CD4-positive, CD25-positive, alpha-beta regulatory T cell (primary cell): ENCODE results near the gene SPTB. TPM values are rescaled to one million over a fixed set of nuclear protein-coding genes. Genes with fewer than 3 reads are reported as not detected.

Experiments
- ATAC-seq, 2 donors: fragments of 150-1000 bp; cut with Tn5 transposase; one replicate each; pipeline ENCODE4 v1.10.0; 2021; ENCODE audit warnings: low read depth in 2 of 2, moderate number of reproducible peaks in 2 of 2, moderate library complexity in 1 of 2
- DNase-seq, 3 donors: peaks; one replicate each; pipeline versions ENCODE4 v3.0.0 to v3.0.0-alpha.2; 2012 to 2022; ENCODE audit warnings: mixed read lengths in 1 of 3
- H3K27ac ChIP-seq: one replicate; pipeline ENCODE4 v1.7.0; 2013; ENCODE audit warnings: mild to moderate bottlenecking, low read length; ENCODE audit not compliant: insufficient read depth, poor library complexity, severe bottlenecking
- H3K27me3 ChIP-seq: one replicate; pipeline ENCODE4 v1.7.0; 2013; ENCODE audit warnings: low read length; ENCODE audit not compliant: control insufficient read depth, insufficient read depth
- H3K36me3 ChIP-seq: one replicate; pipeline ENCODE4 v1.7.0; 2013; ENCODE audit warnings: mild to moderate bottlenecking, low read length, moderate library complexity; ENCODE audit not compliant: control insufficient read depth, insufficient read depth
- H3K4me1 ChIP-seq: 2 replicates; pipeline ENCODE4 v1.7.0; 2013; ENCODE audit warnings: mild to moderate bottlenecking, low read length; ENCODE audit not compliant: insufficient read depth, control insufficient read depth, poor library complexity, severe bottlenecking
- H3K4me3 ChIP-seq: one replicate; pipeline ENCODE4 v1.7.0; 2013; ENCODE audit warnings: low read depth, mild to moderate bottlenecking, low read length, moderate library complexity
- H3K9me3 ChIP-seq, 2 experiments: 1 replicate in 1 of 2; 2 replicates in 1 of 2; pipeline ENCODE4 v1.7.0; 2013; ENCODE audit warnings: low read length in 2 of 2, mild to moderate bottlenecking in 1 of 2, moderate library complexity in 1 of 2; ENCODE audit not compliant: control insufficient read depth in 2 of 2
- H3K27ac Mint-ChIP-seq, 3 donors: one replicate each; pipeline ENCODE4 v1.8.0; 2020 to 2022; ENCODE audit warnings: mild to moderate bottlenecking in 3 of 3, mixed read lengths in 3 of 3, moderate library complexity in 2 of 3
- H3K27me3 Mint-ChIP-seq: one replicate; pipeline ENCODE4 v1.8.0; 2022; ENCODE audit warnings: mild to moderate bottlenecking, mixed read lengths
- H3K36me3 Mint-ChIP-seq: one replicate; pipeline ENCODE4 v1.8.0; 2020; ENCODE audit warnings: mixed read lengths
- H3K4me1 Mint-ChIP-seq, 4 donors: one replicate each; pipeline ENCODE4 v1.8.0; 2020 to 2022; ENCODE audit warnings: mixed read lengths in 4 of 4, mild to moderate bottlenecking in 1 of 4
- H3K4me3 Mint-ChIP-seq, 4 donors: one replicate each; pipeline ENCODE4 v1.8.0; 2020 to 2022; ENCODE audit warnings: mild to moderate bottlenecking in 4 of 4, mixed read lengths in 4 of 4, moderate library complexity in 3 of 4
- H3K9me3 Mint-ChIP-seq, 7 donors: one replicate each; pipeline ENCODE4 v1.8.0; 2020 to 2022; ENCODE audit warnings: mixed read lengths in 7 of 7, mild to moderate bottlenecking in 3 of 7, moderate library complexity in 2 of 7
- polyA plus RNA-seq, 4 donors: library from polyadenylated mRNA; unstranded; fragments of 300-500 nt; fragmentation: Illumina TruSeq; gene quantifications; one replicate each; pipeline ENCODE4 v1.2.3, GENCODE V29; 2021
- total RNA-seq: library from RNA; stranded (reverse); gene quantifications from one replicate; pipeline ENCODE4 v1.2.3, GENCODE V29; 2022

Gene SPTB
- total and polyA plus RNA-seq, 5 donors from 2014 or later, result 0.11 to 0.91 (median 0.24) TPM; not detected in 1

DNA sequence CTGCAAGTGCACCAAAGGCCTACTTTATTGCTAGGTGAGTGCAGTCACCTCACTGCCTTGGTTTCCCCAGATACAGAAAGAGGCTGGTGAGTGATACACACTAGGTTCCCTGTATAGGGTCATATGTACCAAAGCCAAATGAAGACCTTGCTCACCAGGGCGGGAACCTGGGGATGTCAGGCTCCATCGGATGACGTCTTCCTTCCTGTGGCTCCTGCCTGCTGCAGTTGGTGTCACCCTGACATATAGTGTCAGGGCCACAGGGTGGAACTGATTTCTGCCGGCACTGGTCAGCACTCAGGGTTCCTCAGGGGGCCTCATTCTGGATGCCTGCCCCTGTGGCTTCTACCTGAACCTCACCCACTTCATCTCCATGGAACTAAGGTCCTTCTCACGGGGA lies 132.4 kb downstream of the SPTB start:
- H3K27ac Mint-ChIP-seq, result no peak overlapping the region

DNA sequence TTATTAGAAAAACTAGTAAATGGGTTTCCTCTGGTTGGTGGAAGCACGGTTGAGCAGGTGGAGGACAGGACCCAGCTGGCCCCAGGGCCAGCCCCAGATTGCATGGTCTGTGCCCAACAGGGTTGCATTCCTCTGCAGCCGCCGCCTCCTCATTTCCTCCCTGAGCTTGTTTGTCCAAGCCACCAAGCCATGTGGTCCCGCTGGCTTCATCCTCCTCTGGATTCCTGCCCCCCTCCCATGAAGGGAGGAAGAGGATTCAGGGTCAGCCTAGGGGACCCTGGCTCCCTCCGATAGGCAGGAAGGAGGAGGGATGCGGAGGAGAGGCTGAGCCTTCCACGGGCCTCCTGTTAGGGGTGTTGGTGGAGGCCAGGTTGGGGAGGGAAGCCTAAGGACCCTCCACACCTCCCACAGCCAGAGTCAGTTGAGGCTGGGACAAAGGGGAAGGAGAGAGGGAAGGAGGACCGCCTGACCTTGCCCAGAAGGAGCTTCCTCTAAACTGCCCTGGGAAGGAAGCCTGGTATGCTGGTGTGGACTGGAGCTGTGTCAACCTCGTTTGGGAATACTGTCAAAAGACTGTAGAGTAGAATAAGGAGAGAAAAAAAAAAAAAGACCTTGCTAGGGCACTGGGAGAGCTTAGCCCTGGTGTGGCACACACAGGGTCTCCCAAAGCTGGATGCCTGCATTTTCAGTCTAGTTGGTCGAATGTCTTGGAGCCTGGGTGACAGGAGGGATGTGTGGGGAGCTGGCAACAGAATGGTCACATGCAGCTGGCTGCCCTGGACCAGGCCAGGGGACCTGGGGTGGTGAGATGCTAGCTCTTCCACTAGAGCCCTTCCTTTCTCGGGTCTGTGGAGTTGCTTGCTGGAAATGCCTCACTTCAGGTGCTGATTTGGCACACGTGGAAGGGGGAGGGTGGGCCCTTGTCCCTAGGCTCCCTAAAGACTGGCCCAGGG lies 133.1 kb downstream of the SPTB start:
- ATAC-seq, result no peak
- H3K4me3 ChIP-seq, result no peak overlapping the region

More for the DNA sequence above, 132.4 kb downstream of the SPTB start:
- Histone ChIP-seq H3K4me1 (no peaks in the 10 kb centered on the region), H3K9me3 (no peaks in the 10 kb centered on the region), H3K36me3 (peaks cover 6% of the 10 kb centered on the region), H3K4me3 (no peak overlapping the region), H3K27me3 (no peaks in the 10 kb centered on the region), H3K27ac (no peak overlapping the region)
- ATAC-seq, result no peak
- Mint-ChIP-seq H3K4me3 (no peak overlapping the region), H3K9me3 (peaks cover 0 to 3% (median 0%) of the 10 kb centered on the region in 7 donors), H3K27me3 (no peaks in the 10 kb centered on the region), H3K36me3 (peaks cover 3% of the 10 kb centered on the region), H3K4me1 (peaks cover 0 to 11% (median 6%) of the 10 kb centered on the region in 4 donors)
- no peak for DNase-seq

DNA sequence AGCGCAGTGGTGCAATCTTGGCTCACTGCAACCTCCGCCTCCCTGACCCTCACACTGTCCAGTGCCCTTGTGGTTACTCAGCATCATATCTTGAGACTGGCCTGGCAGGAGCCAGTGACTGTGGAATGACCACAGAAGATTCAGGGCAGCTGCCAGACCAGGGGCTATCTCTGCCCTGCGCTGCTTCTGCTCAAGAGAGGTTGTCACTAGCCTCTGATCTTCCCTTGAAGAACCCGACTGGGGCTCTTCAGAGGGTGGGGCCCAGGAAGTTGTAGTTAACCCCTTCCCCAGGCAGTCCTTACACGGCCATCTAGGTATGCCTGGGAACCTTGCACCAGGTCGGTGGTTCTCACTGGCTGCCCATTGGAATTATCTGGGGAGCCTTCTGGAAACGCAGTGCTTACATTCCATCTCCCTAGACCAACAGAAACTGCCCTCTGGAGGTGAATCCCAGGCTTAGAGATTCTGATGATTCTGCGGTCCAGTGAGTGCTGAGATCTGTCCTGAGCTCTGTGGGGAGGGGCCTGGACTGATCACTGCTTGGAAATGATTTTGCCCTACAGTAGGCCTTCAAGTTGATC lies 134.1 kb downstream of the SPTB start:
- H3K4me1 Mint-ChIP-seq, result peaks cover 0 to 11% (median 6%) of the 10 kb centered on the region in 4 donors
- peaks cover 0 to 3% (median 0%) of the 10 kb centered on the region in 7 donors for H3K9me3 Mint-ChIP-seq
- peak overlapping the region in 1 of 4 donors; percentile 3 for H3K4me3 Mint-ChIP-seq
- Histone ChIP-seq H3K27ac (no peak overlapping the region), H3K4me1 (no peaks in the 10 kb centered on the region), H3K27me3 (no peaks in the 10 kb centered on the region), H3K4me3 (no peak overlapping the region), H3K9me3 (no peaks in the 10 kb centered on the region), H3K36me3 (peaks cover 10% of the 10 kb centered on the region)
- DNase-seq, result no peak
- no peak overlapping the region for H3K27ac Mint-ChIP-seq
- ATAC-seq, result no peak
- no peaks in the 10 kb centered on the region for H3K27me3 Mint-ChIP-seq
- peaks cover 3% of the 10 kb centered on the region for H3K36me3 Mint-ChIP-seq

More for the DNA sequence above, 133.1 kb downstream of the SPTB start:
- Mint-ChIP-seq H3K4me3 (no peak overlapping the region), H3K27me3 (no peaks in the 10 kb centered on the region), H3K4me1 (peaks cover 0 to 11% (median 6%) of the 10 kb centered on the region in 4 donors), H3K9me3 (peaks cover 0 to 3% (median 0%) of the 10 kb centered on the region in 7 donors), H3K36me3 (peaks cover 3% of the 10 kb centered on the region), H3K27ac (peak overlapping the region in 1 of 3 donors; percentile 66)
- H3K27ac ChIP-seq, result no peak overlapping the region
- peaks cover 6% of the 10 kb centered on the region for H3K36me3 ChIP-seq
- no peaks in the 10 kb centered on the region for H3K4me1 ChIP-seq
- H3K9me3 ChIP-seq, result no peaks in the 10 kb centered on the region
- no peak for DNase-seq
- H3K27me3 ChIP-seq, result no peaks in the 10 kb centered on the region

- no peak for ATAC-seq
These were observed 136.6 kb downstream of the SPTB start for GRCh38 chr14:64743061-64743460.

DNA sequence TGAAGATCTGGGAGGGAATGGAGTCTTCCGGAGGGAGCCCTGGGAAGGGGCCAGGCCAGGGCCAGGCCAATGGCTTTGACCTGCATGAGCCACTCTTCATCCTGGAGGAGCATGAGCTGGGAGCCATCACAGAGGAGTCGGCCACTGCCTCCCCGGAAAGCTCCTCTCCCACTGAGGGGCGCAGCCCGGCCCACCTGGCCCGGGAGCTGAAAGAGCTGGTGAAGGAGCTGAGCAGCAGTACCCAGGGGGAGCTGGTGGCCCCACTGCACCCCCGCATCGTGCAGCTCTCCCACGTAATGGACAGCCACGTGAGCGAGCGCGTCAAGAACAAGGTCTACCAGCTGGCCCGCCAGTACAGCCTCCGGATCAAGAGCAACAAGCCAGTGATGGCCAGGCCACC lies 137.7 kb downstream of the SPTB start:
- H3K4me1 Mint-ChIP-seq, result peaks cover 0 to 11% (median 6%) of the 10 kb centered on the region in 4 donors
- H3K4me3 Mint-ChIP-seq, result no peak overlapping the region
- no peak overlapping the region for H3K27ac ChIP-seq
- H3K27me3 Mint-ChIP-seq, result no peaks in the 10 kb centered on the region
- peak overlapping the region in 1 of 3 donors; percentile 46 for H3K27ac Mint-ChIP-seq
- H3K9me3 Mint-ChIP-seq, result peaks cover 0 to 3% (median 0%) of the 10 kb centered on the region in 7 donors
- ATAC-seq, result no peak
- peaks cover 12% of the 10 kb centered on the region for H3K36me3 ChIP-seq
- no peaks in the 10 kb centered on the region for H3K27me3 ChIP-seq
- no peak for DNase-seq
- H3K36me3 Mint-ChIP-seq, result peaks cover 3% of the 10 kb centered on the region
- H3K4me1 ChIP-seq, result no peaks in the 10 kb centered on the region
- H3K9me3 ChIP-seq, result no peaks in the 10 kb centered on the region
- H3K4me3 ChIP-seq, result no peak overlapping the region

More at GRCh38 chr14:64743061-64743460, 136.6 kb downstream of the SPTB start:
- H3K4me3 Mint-ChIP-seq, result no peak overlapping the region
- Histone ChIP-seq H3K27ac (no peak overlapping the region), H3K4me3 (no peak overlapping the region), H3K36me3 (peaks cover 12% of the 10 kb centered on the region), H3K9me3 (no peaks in the 10 kb centered on the region), H3K27me3 (no peaks in the 10 kb centered on the region), H3K4me1 (no peaks in the 10 kb centered on the region)
- peaks cover 0 to 11% (median 6%) of the 10 kb centered on the region in 4 donors for H3K4me1 Mint-ChIP-seq
- peaks cover 0 to 3% (median 0%) of the 10 kb centered on the region in 7 donors for H3K9me3 Mint-ChIP-seq
- H3K27ac Mint-ChIP-seq, result no peak overlapping the region
- DNase-seq, result no peak
- H3K27me3 Mint-ChIP-seq, result no peaks in the 10 kb centered on the region
- H3K36me3 Mint-ChIP-seq, result peaks cover 3% of the 10 kb centered on the region

DNA sequence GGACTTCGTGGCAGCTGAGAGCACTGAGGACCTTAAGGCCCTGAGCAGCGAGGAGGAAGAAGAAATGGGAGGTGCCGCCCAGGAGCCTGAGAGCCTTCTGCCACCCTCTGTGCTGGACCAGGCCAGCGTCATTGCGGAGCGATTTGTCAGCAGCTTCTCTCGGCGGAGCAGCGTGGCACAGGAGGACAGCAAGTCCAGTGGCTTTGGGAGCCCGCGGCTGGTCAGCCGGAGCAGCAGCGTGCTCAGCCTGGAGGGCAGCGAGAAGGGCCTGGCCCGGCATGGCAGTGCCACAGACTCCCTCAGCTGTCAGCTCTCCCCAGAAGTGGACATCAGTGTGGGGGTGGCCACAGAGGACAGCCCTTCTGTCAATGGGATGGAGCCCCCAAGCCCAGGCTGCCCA lies 138.5 kb downstream of the SPTB start:
- Mint-ChIP-seq H3K4me3 (no peak overlapping the region), H3K36me3 (peaks cover 3% of the 10 kb centered on the region)
- H3K36me3 ChIP-seq, result peaks cover 12% of the 10 kb centered on the region

GRCh38 chr14:64738281-64738804 lies 141.4 kb downstream of the SPTB start:
- Mint-ChIP-seq H3K36me3 (no peaks in the 10 kb centered on the region), H3K27me3 (no peaks in the 10 kb centered on the region), H3K9me3 (no peaks in the 10 kb centered on the region), H3K4me3 (no peak overlapping the region), H3K27ac (no peak overlapping the region), H3K4me1 (peaks cover 0 to 14% (median 7%) of the 10 kb centered on the region in 4 donors)
- Histone ChIP-seq H3K4me3 (no peak overlapping the region), H3K9me3 (no peaks in the 10 kb centered on the region), H3K27me3 (no peaks in the 10 kb centered on the region), H3K36me3 (peaks cover 6% of the 10 kb centered on the region), H3K4me1 (peaks cover 9% of the 10 kb centered on the region), H3K27ac (no peak overlapping the region)
- DNase-seq (no peak), ATAC-seq (no peak)

More for the DNA sequence above, 138.5 kb downstream of the SPTB start:
- Histone ChIP-seq H3K27me3 (no peaks in the 10 kb centered on the region), H3K9me3 (no peaks in the 10 kb centered on the region), H3K27ac (no peak overlapping the region), H3K4me1 (no peaks in the 10 kb centered on the region), H3K4me3 (no peak overlapping the region)
- no peak for ATAC-seq
- no peak for DNase-seq
- Mint-ChIP-seq H3K27me3 (no peaks in the 10 kb centered on the region), H3K4me1 (peaks cover 0 to 11% (median 5%) of the 10 kb centered on the region in 4 donors), H3K27ac (no peak overlapping the region), H3K9me3 (peaks cover 0 to 3% (median 0%) of the 10 kb centered on the region in 7 donors)
